Skin of body (tissue), 2 donors: ENCODE data around the gene ZNF77. TPM values are rescaled to one million over a fixed set of nuclear protein-coding genes. Genes with fewer than 3 reads are reported as not detected.
A peak's percentile ranks its signal among the peaks of the same experiment; 100 is the strongest.
"Not testable (repeated sequence)": the region's sequence is repeated elsewhere in the genome, so short reads cannot be mapped to it uniquely, and the experiment has no call there.

Experiments used
- DNase-seq: peaks from one replicate; lab custom pipeline; 2025; lab: John Stamatoyannopoulos, UW
- total RNA-seq: library from RNA; depleted of rRNA; stranded (reverse); fragments of >200 nt; gene quantifications from one replicate; pipeline ENCODE4 v1.2.3, GENCODE V29; 2014

The ZNF77 gene
- total RNA-seq, 1 donor from 2014 or later = 5.0 TPM

- no peak for DNase-seq
Observed at GRCh38 chr19:2917275-2918184, 27.2 kb downstream of the ZNF77 start.

- DNase-seq = no peak
Observed at GRCh38 chr19:2912306-2912705, 32.5 kb downstream of the ZNF77 start.

GRCh38 chr19:2906631-2907195, 38.1 kb downstream of the ZNF77 start:
- DNase-seq = no peak

GRCh38 chr19:2905918-2906519, 38.8 kb downstream of the ZNF77 start:
- no peak for DNase-seq

- not testable (repeated sequence) for DNase-seq
Observed at GRCh38 chr19:2903326-2903725, 41.4 kb downstream of the ZNF77 start.

- no peak for DNase-seq
Observed at GRCh38 chr19:2902590-2903218, 42.1 kb downstream of the ZNF77 start.

GRCh38 chr19:2900296-2901252, 44.2 kb downstream of the ZNF77 start, which contains the start of gene ZNF57:
TSS of gene ZNF57 (plus strand) at chr19:2900928. CDS start at chr19:2901046, 118 bp downstream.
- DNase-seq = peak; percentile 98

GRCh38 chr19:2896694-2897093, 48.1 kb downstream of the ZNF77 start:
- no peak for DNase-seq

- DNase-seq = not testable (repeated sequence)
Observed at GRCh38 chr19:2890531-2890930, 54.2 kb downstream of the ZNF77 start.

GRCh38 chr19:2888731-2889224, 56.0 kb downstream of the ZNF77 start:
- DNase-seq = no peak

- no peak for DNase-seq
Observed at GRCh38 chr19:2887391-2887914, 57.3 kb downstream of the ZNF77 start.

GRCh38 chr19:2885736-2886135, 59.0 kb downstream of the ZNF77 start:
- DNase-seq = no peak

- DNase-seq = no peak
Observed at GRCh38 chr19:2883686-2884439, 60.9 kb downstream of the ZNF77 start.

Other genes starting within 250 kb of the ZNF77 start
- 2.4 TPM for gene GNG7, start 242.3 kb downstream of the ZNF77 start, total RNA-seq
- gene DIRAS1, start 223.6 kb downstream of the ZNF77 start, total RNA-seq = 2.9 TPM
- gene SLC39A3, start 205.0 kb downstream of the ZNF77 start, total RNA-seq = 8.7 TPM
- 18.7 TPM for gene SGTA, start 161.7 kb downstream of the ZNF77 start, total RNA-seq
- 38.9 TPM for gene THOP1, start 159.5 kb downstream of the ZNF77 start, total RNA-seq
- 5.8 TPM for gene ZNF554, start 125.1 kb downstream of the ZNF77 start, total RNA-seq
- gene ZNF555, start 103.5 kb downstream of the ZNF77 start, total RNA-seq = 8.4 TPM
- 4.6 TPM for gene ZNF556, start 77.6 kb downstream of the ZNF77 start, total RNA-seq
- gene ZNF57, start 44.0 kb downstream of the ZNF77 start, total RNA-seq = 9.1 TPM
- 0.79 TPM for gene TLE6, start 32.6 kb upstream of the ZNF77 start, total RNA-seq
- 10.9 TPM for gene TLE2, start 84.3 kb upstream of the ZNF77 start, total RNA-seq
- 69.0 TPM for gene TLE5, start 117.5 kb upstream of the ZNF77 start, total RNA-seq
- 29.6 TPM for gene GNA11, start 149.4 kb upstream of the ZNF77 start, total RNA-seq
- 13.2 TPM for gene GNA15, start 191.1 kb upstream of the ZNF77 start, total RNA-seq
- 1.9 TPM for gene S1PR4, start 233.8 kb upstream of the ZNF77 start, total RNA-seq
- 10.9 TPM for gene NCLN, start 241.0 kb upstream of the ZNF77 start, total RNA-seq